ENCODE data around the gene PRKN.

PRKN gene

GRCh38 chr6:162485464-162485863, 242.1 kb downstream of the PRKN start:
- H3K4me1 ChIP-seq (ENCODE audit: insufficient read depth, low read length): peaks cover 7% of the 10 kb centered on the region
- H3K9me3 ChIP-seq (ENCODE audit: low read length): no peaks in the 10 kb centered on the region
- H3K4me3 ChIP-seq (ENCODE audit: low read depth in 1 of 2, low read length in 2 of 2): peak overlapping the region; percentile 21 to 51
- H3K9ac ChIP-seq (ENCODE audit: low read length): no peak overlapping the region
- no peaks in the 10 kb centered on the region for H3K27me3 ChIP-seq (ENCODE audit: control insufficient read depth in 1 of 2, insufficient read depth in 2 of 2, low read length in 2 of 2)
- no peaks in the 10 kb centered on the region for H3K36me3 ChIP-seq (ENCODE audit: insufficient read depth, low read length)
- no peak overlapping the region for H3K27ac ChIP-seq (ENCODE audit: low read depth, low read length)

DNA sequence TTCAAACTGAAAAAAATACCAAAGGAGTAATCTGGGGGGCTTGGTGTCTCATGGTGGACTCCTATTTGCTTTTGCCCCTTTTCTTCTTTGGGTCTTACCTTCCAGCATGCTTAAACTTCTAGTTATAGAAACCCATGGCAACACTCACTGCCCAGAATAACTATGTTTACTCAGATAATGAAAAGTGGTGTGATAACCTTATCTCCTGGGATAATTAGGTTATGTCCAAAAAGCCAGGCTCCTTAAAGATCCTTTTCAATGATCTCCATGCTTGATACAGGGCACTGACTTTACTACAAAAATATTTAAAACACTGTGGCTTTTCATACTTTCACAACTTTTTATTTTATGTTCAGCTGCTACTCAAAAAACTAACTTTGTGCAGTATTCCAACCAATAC, 245.6 kb downstream of the PRKN start:
- Histone ChIP-seq H3K4me3 (ENCODE audit: low read depth in 1 of 2, low read length in 2 of 2) (no peak overlapping the region), H3K4me1 (ENCODE audit: insufficient read depth, low read length) (peaks cover 7% of the 10 kb centered on the region), H3K36me3 (ENCODE audit: insufficient read depth, low read length) (no peaks in the 10 kb centered on the region), H3K9ac (ENCODE audit: low read length) (no peak overlapping the region), H3K27ac (ENCODE audit: low read depth, low read length) (no peak overlapping the region), H3K9me3 (ENCODE audit: low read length) (no peaks in the 10 kb centered on the region), H3K27me3 (ENCODE audit: control insufficient read depth in 1 of 2, insufficient read depth in 2 of 2, low read length in 2 of 2) (no peaks in the 10 kb centered on the region)

DNA sequence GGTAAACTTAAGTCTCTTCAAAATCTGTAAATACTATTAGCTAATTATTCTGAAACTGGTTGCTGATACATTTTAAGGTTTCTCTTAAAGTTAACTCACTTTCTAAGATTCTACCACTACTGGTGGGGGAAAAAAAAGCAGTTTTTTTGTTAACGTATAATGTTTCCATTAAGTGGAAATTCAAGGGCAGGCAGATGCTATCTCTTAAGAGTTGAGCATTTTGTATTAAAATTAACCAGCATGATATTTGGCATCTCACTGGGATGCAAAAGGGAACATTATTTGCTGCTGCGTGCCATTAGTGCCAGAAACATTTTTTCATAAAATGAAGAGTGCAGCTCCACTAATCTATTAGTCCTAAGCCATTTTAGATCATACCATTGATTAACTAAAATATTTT, 246.2 kb downstream of the PRKN start:
- Histone ChIP-seq H3K9ac (ENCODE audit: low read length) (no peak overlapping the region), H3K27me3 (ENCODE audit: control insufficient read depth in 1 of 2, insufficient read depth in 2 of 2, low read length in 2 of 2) (no peaks in the 10 kb centered on the region), H3K4me1 (ENCODE audit: insufficient read depth, low read length) (peaks cover 4% of the 10 kb centered on the region), H3K27ac (ENCODE audit: low read depth, low read length) (no peak overlapping the region), H3K36me3 (ENCODE audit: insufficient read depth, low read length) (no peaks in the 10 kb centered on the region), H3K4me3 (ENCODE audit: low read depth in 1 of 2, low read length in 2 of 2) (no peak overlapping the region), H3K9me3 (ENCODE audit: low read length) (no peaks in the 10 kb centered on the region)

- H3K9me3 ChIP-seq (ENCODE audit: low read length): no peaks in the 10 kb centered on the region
- no peaks in the 10 kb centered on the region for H3K4me1 ChIP-seq (ENCODE audit: insufficient read depth, low read length)
- H3K36me3 ChIP-seq (ENCODE audit: insufficient read depth, low read length): no peaks in the 10 kb centered on the region
- no peak overlapping the region for H3K9ac ChIP-seq (ENCODE audit: low read length)
- H3K27me3 ChIP-seq (ENCODE audit: control insufficient read depth in 1 of 2, insufficient read depth in 2 of 2, low read length in 2 of 2): no peaks in the 10 kb centered on the region
- H3K4me3 ChIP-seq (ENCODE audit: low read depth in 1 of 2, low read length in 2 of 2): no peak overlapping the region
- no peak overlapping the region for H3K27ac ChIP-seq (ENCODE audit: low read depth, low read length)
These were observed 249.3 kb downstream of the PRKN start for GRCh38 chr6:162478192-162478671.

GRCh38 chr6:162474722-162475121, 252.8 kb downstream of the PRKN start:
- Histone ChIP-seq H3K4me3 (ENCODE audit: low read depth in 1 of 2, low read length in 2 of 2) (no peak overlapping the region), H3K36me3 (ENCODE audit: insufficient read depth, low read length) (no peaks in the 10 kb centered on the region), H3K9ac (ENCODE audit: low read length) (no peak overlapping the region), H3K9me3 (ENCODE audit: low read length) (no peaks in the 10 kb centered on the region), H3K27ac (ENCODE audit: low read depth, low read length) (no peak overlapping the region), H3K4me1 (ENCODE audit: insufficient read depth, low read length) (no peaks in the 10 kb centered on the region), H3K27me3 (ENCODE audit: control insufficient read depth in 1 of 2, insufficient read depth in 2 of 2, low read length in 2 of 2) (no peaks in the 10 kb centered on the region)

- Histone ChIP-seq H3K9ac (ENCODE audit: low read length) (no peak overlapping the region), H3K4me3 (ENCODE audit: low read depth in 1 of 2, low read length in 2 of 2) (no peak overlapping the region), H3K27ac (ENCODE audit: low read depth, low read length) (no peak overlapping the region), H3K4me1 (ENCODE audit: insufficient read depth, low read length) (no peaks in the 10 kb centered on the region), H3K36me3 (ENCODE audit: insufficient read depth, low read length) (no peaks in the 10 kb centered on the region), H3K27me3 (ENCODE audit: control insufficient read depth in 1 of 2, insufficient read depth in 2 of 2, low read length in 2 of 2) (no peaks in the 10 kb centered on the region), H3K9me3 (ENCODE audit: low read length) (no peaks in the 10 kb centered on the region)
These were observed 255.7 kb downstream of the PRKN start for GRCh38 chr6:162471842-162472241.

- H3K27ac ChIP-seq (ENCODE audit: low read depth, low read length): no peak overlapping the region
- H3K9ac ChIP-seq (ENCODE audit: low read length): no peak overlapping the region
- no peaks in the 10 kb centered on the region for H3K9me3 ChIP-seq (ENCODE audit: low read length)
- H3K4me3 ChIP-seq (ENCODE audit: low read depth in 1 of 2, low read length in 2 of 2): no peak overlapping the region
- H3K4me1 ChIP-seq (ENCODE audit: insufficient read depth, low read length): no peaks in the 10 kb centered on the region
- no peaks in the 10 kb centered on the region for H3K36me3 ChIP-seq (ENCODE audit: insufficient read depth, low read length)
- no peaks in the 10 kb centered on the region for H3K27me3 ChIP-seq (ENCODE audit: control insufficient read depth in 1 of 2, insufficient read depth in 2 of 2, low read length in 2 of 2)
These were observed 259.2 kb downstream of the PRKN start for GRCh38 chr6:162468326-162468725.

DNA sequence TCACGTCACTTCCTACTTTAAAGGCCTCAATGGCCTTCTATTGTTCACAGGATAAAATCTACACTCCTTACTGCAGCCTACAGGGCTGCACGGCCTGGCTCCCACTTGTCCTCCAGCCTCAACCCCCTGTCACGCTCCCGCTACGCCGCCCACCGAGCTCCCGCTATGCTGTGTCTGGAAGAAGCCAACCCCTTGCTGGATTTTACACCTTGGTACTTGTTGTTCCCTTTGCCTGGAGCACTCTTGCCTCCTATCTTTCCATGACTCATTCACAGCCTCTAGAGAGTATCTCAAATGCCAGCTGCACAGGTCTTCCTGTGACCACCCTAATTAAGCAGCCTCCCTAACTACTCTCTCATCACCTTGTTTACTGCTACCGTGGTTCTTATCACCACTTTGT, 259.9 kb downstream of the PRKN start:
- H3K4me3 ChIP-seq (ENCODE audit: low read depth in 1 of 2, low read length in 2 of 2): no peak overlapping the region
- H3K27ac ChIP-seq (ENCODE audit: low read depth, low read length): no peak overlapping the region
- no peaks in the 10 kb centered on the region for H3K27me3 ChIP-seq (ENCODE audit: control insufficient read depth in 1 of 2, insufficient read depth in 2 of 2, low read length in 2 of 2)
- H3K36me3 ChIP-seq (ENCODE audit: insufficient read depth, low read length): no peaks in the 10 kb centered on the region
- H3K9ac ChIP-seq (ENCODE audit: low read length): no peak overlapping the region
- no peaks in the 10 kb centered on the region for H3K4me1 ChIP-seq (ENCODE audit: insufficient read depth, low read length)
- no peaks in the 10 kb centered on the region for H3K9me3 ChIP-seq (ENCODE audit: low read length)

DNA sequence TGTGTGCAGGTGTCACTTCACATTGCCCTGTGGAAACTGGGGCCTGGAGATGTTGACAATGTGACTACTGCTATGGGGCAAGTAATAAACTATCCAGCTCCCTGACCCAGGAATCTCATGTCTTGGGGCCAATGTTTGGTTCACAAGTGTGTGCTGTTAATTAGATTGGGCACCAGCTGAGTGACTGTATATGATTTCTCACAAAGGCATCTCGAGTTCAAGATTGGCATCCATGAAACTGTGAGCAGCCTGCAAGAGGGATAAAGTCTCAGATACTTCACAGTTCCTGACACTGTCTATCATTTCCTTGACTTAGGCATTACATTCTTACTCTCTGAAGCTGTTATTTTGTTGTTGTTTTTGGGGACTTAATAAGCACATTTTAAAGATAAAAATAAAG, 264.0 kb downstream of the PRKN start:
- Histone ChIP-seq H3K36me3 (ENCODE audit: insufficient read depth, low read length) (no peaks in the 10 kb centered on the region), H3K9ac (ENCODE audit: low read length) (no peak overlapping the region), H3K27ac (ENCODE audit: low read depth, low read length) (no peak overlapping the region), H3K27me3 (ENCODE audit: control insufficient read depth in 1 of 2, insufficient read depth in 2 of 2, low read length in 2 of 2) (no peaks in the 10 kb centered on the region), H3K4me1 (ENCODE audit: insufficient read depth, low read length) (no peaks in the 10 kb centered on the region), H3K4me3 (ENCODE audit: low read depth in 1 of 2, low read length in 2 of 2) (no peak overlapping the region), H3K9me3 (ENCODE audit: low read length) (no peaks in the 10 kb centered on the region)

GRCh38 chr6:162459985-162460384, 267.6 kb downstream of the PRKN start:
- Histone ChIP-seq H3K4me3 (ENCODE audit: low read depth in 1 of 2, low read length in 2 of 2) (no peak overlapping the region), H3K27me3 (ENCODE audit: control insufficient read depth in 1 of 2, insufficient read depth in 2 of 2, low read length in 2 of 2) (no peaks in the 10 kb centered on the region), H3K9me3 (ENCODE audit: low read length) (no peaks in the 10 kb centered on the region), H3K27ac (ENCODE audit: low read depth, low read length) (no peak overlapping the region), H3K9ac (ENCODE audit: low read length) (no peak overlapping the region), H3K36me3 (ENCODE audit: insufficient read depth, low read length) (no peaks in the 10 kb centered on the region), H3K4me1 (ENCODE audit: insufficient read depth, low read length) (no peaks in the 10 kb centered on the region)

DNA sequence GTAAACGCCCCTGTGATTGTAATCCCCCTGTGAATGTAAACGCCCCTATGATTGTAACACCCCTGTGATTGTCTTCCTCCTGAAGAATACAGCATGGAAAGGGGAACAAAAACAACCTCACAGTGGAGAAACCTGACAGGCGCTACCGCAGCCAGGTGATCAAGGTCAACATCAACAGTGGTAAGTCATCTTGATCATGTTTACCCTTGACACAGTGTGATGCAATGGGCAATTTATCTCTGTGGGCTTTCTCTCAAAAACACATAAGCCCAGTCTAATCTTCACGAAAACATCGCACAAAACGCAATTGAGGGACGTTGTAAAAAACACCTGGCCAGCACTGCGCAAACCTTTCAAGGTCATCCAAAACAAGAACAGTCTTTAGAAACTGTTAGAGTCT, 277.2 kb downstream of the PRKN start:
- no peak overlapping the region for H3K4me3 ChIP-seq (ENCODE audit: low read depth in 1 of 2, low read length in 2 of 2)
- H3K36me3 ChIP-seq (ENCODE audit: insufficient read depth, low read length): no peaks in the 10 kb centered on the region
- no peak overlapping the region for H3K9ac ChIP-seq (ENCODE audit: low read length)
- H3K27ac ChIP-seq (ENCODE audit: low read depth, low read length): no peak overlapping the region
- no peaks in the 10 kb centered on the region for H3K9me3 ChIP-seq (ENCODE audit: low read length)
- H3K27me3 ChIP-seq (ENCODE audit: control insufficient read depth in 1 of 2, insufficient read depth in 2 of 2, low read length in 2 of 2): no peaks in the 10 kb centered on the region
- no peaks in the 10 kb centered on the region for H3K4me1 ChIP-seq (ENCODE audit: insufficient read depth, low read length)

- no peaks in the 10 kb centered on the region for H3K4me1 ChIP-seq (ENCODE audit: insufficient read depth, low read length)
- no peak overlapping the region for H3K9ac ChIP-seq (ENCODE audit: low read length)
- no peaks in the 10 kb centered on the region for H3K9me3 ChIP-seq (ENCODE audit: low read length)
- H3K27ac ChIP-seq (ENCODE audit: low read depth, low read length): no peak overlapping the region
- H3K4me3 ChIP-seq (ENCODE audit: low read depth in 1 of 2, low read length in 2 of 2): no peak overlapping the region
- H3K27me3 ChIP-seq (ENCODE audit: control insufficient read depth in 1 of 2, insufficient read depth in 2 of 2, low read length in 2 of 2): no peaks in the 10 kb centered on the region
- H3K36me3 ChIP-seq (ENCODE audit: insufficient read depth, low read length): no peaks in the 10 kb centered on the region
These were observed 279.3 kb downstream of the PRKN start for GRCh38 chr6:162448294-162448693.
